WTC11 (cell line): Measurements from ENCODE around the gene ZNF470. TPM values are rescaled to one million over a fixed set of nuclear protein-coding genes. Genes with fewer than 3 reads are reported as not detected.

Experiments used
- ATAC-seq: fragments of 200-7000 bp; cut with Tn5 transposase; 2 replicates; pipeline ENCODE4 v1.10.0; 2021; ENCODE audit warnings: mild to moderate bottlenecking, moderate library complexity
- CTCF ChIA-PET: fragments of 300-600 bp; sonication (Branson Sonifier 250); formaldehyde crosslinking; loops from one replicate; lab custom pipeline; 2021; ENCODE audit warnings: antibody characterized with exemption; lab: Charles Lee
- POLR2A ChIA-PET: fragments of 350-600 bp; sonication (Branson Sonifier 250); formaldehyde crosslinking; loops from one replicate; lab custom pipeline; 2021; ENCODE audit warnings: antibody characterized with exemption; lab: Charles Lee
- DNase-seq: peaks from one replicate; pipeline ENCODE4 v3.0.0; 2021; ENCODE audit warnings: low spot score
- H3K27ac Mint-ChIP-seq: 2 replicates; pipeline ENCODE4 v1.8.0; 2021; ENCODE audit warnings: mixed read lengths
- H3K27me3 Mint-ChIP-seq: 2 replicates; pipeline ENCODE4 v1.8.0; 2021; ENCODE audit warnings: low read depth, mild to moderate bottlenecking, moderate library complexity, mixed read lengths
- H3K36me3 Mint-ChIP-seq: 2 replicates; pipeline ENCODE4 v1.8.0; 2021; ENCODE audit warnings: mixed read lengths
- H3K4me1 Mint-ChIP-seq: 2 replicates; pipeline ENCODE4 v1.8.0; 2022; ENCODE audit warnings: mixed read lengths
- H3K4me3 Mint-ChIP-seq: 2 replicates; pipeline ENCODE4 v1.8.0; 2021; ENCODE audit warnings: mild to moderate bottlenecking, moderate library complexity, mixed read lengths
- H3K9me3 Mint-ChIP-seq: 2 replicates; pipeline ENCODE4 v1.8.0; 2021; ENCODE audit warnings: mixed read lengths
- CBFB ChIP-seq: sonication (generic); formaldehyde crosslinking; IDR thresholded peaks from 2 replicates; pipeline ENCODE4 v1.8.1; 2022; ENCODE audit warnings: mild to moderate bottlenecking, low read depth, missing genetic modification reagents
- CDX4 ChIP-seq: fragments of 250-450 bp; sonication (Bioruptor Pico); IDR thresholded peaks from 2 replicates; pipeline ENCODE4 v1.9.0; 2021; ENCODE audit warnings: moderate library complexity, mild to moderate bottlenecking, inconsistent platforms, borderline replicate concordance
- FOXJ3 ChIP-seq: sonication (generic); formaldehyde crosslinking; IDR thresholded peaks from 2 replicates; pipeline ENCODE4 v1.9.0; 2021; ENCODE audit warnings: missing genetic modification reagents, mild to moderate bottlenecking, borderline replicate concordance
- GRHL2 ChIP-seq: fragments of 250-450 bp; sonication (Bioruptor Pico); IDR thresholded peaks from 2 replicates; pipeline ENCODE4 v1.8.0; 2022; ENCODE audit warnings: mild to moderate bottlenecking, moderate library complexity; ENCODE audit not compliant: insufficient replicate concordance, severe bottlenecking
- NR2C2 ChIP-seq: sonication (generic); formaldehyde crosslinking; IDR thresholded peaks from 2 replicates; pipeline ENCODE4 v1.8.0; 2022; ENCODE audit warnings: mild to moderate bottlenecking, missing genetic modification reagents
- NR3C1 ChIP-seq: sonication (generic); formaldehyde crosslinking; conservative IDR thresholded peaks from 2 replicates; pipeline ENCODE4 v1.8.1; 2023; ENCODE audit warnings: low read depth, mild to moderate bottlenecking, missing genetic modification reagents
- PREB ChIP-seq: sonication (generic); formaldehyde crosslinking; IDR thresholded peaks from 2 replicates; pipeline ENCODE4 v1.8.1; 2022; ENCODE audit warnings: mild to moderate bottlenecking, missing genetic modification reagents, moderate library complexity, borderline replicate concordance
- SMAD3 ChIP-seq: sonication (generic); formaldehyde crosslinking; IDR thresholded peaks from 2 replicates; pipeline ENCODE4 v1.8.0; 2022; ENCODE audit warnings: missing genetic modification reagents, mild to moderate bottlenecking, borderline replicate concordance
- TCF7 ChIP-seq: sonication (generic); formaldehyde crosslinking; IDR thresholded peaks from 2 replicates; pipeline ENCODE4 v1.8.0; 2022; ENCODE audit warnings: mild to moderate bottlenecking, low read depth, missing genetic modification reagents, moderate library complexity
- TEAD4 ChIP-seq: sonication (generic); formaldehyde crosslinking; IDR thresholded peaks from 2 replicates; pipeline ENCODE4 v1.8.0; 2022; ENCODE audit warnings: mild to moderate bottlenecking, missing genetic modification reagents
- ZNF121 ChIP-seq: sonication (generic); formaldehyde crosslinking; IDR thresholded peaks from 2 replicates; pipeline ENCODE4 v1.8.0; 2023; ENCODE audit warnings: missing genetic modification reagents
- ZNF138 ChIP-seq: sonication (generic); formaldehyde crosslinking; conservative IDR thresholded peaks from 2 replicates; pipeline ENCODE4 v1.8.1; 2022; ENCODE audit warnings: mild to moderate bottlenecking, moderate library complexity, missing genetic modification reagents
- ZNF263 ChIP-seq: sonication (generic); formaldehyde crosslinking; IDR thresholded peaks from 2 replicates; pipeline ENCODE4 v1.8.1; 2022; ENCODE audit warnings: low read depth, mild to moderate bottlenecking, moderate library complexity, missing genetic modification reagents
- ZNF423 ChIP-seq: fragments of 250-450 bp; sonication (Bioruptor Pico); IDR thresholded peaks from 2 replicates; pipeline ENCODE4 v2.1.2; 2022; ENCODE audit warnings: mild to moderate bottlenecking, moderate library complexity
- total RNA-seq: library from RNA; stranded (reverse); gene quantifications from 3 replicates; pipeline ENCODE4 v1.2.3, GENCODE V29; 2021
- TF ChIP-seq, protein P1 (sequence below): sonication (generic); formaldehyde crosslinking; IDR thresholded peaks from 2 replicates; pipeline ENCODE4 v1.8.0; 2022; ENCODE audit warnings: missing genetic modification reagents
- TF ChIP-seq, protein P2 (sequence below): sonication (generic); formaldehyde crosslinking; IDR thresholded peaks from 2 replicates; pipeline ENCODE4 v1.8.1; 2023; ENCODE audit warnings: mild to moderate bottlenecking, missing genetic modification reagents, moderate library complexity
- TF ChIP-seq, protein P3 (sequence below): sonication (generic); formaldehyde crosslinking; IDR thresholded peaks from 2 replicates; pipeline ENCODE4 v1.8.0; 2022; ENCODE audit warnings: mild to moderate bottlenecking, missing genetic modification reagents
- TF ChIP-seq, protein P4 (sequence below): sonication (generic); formaldehyde crosslinking; conservative IDR thresholded peaks from 2 replicates; pipeline ENCODE4 v1.8.1; 2023; ENCODE audit warnings: mild to moderate bottlenecking, low read depth, missing genetic modification reagents, moderate library complexity

The ZNF470 gene
- total RNA-seq, 1 experiment from 2014 or later: 6.5 TPM

DNA sequence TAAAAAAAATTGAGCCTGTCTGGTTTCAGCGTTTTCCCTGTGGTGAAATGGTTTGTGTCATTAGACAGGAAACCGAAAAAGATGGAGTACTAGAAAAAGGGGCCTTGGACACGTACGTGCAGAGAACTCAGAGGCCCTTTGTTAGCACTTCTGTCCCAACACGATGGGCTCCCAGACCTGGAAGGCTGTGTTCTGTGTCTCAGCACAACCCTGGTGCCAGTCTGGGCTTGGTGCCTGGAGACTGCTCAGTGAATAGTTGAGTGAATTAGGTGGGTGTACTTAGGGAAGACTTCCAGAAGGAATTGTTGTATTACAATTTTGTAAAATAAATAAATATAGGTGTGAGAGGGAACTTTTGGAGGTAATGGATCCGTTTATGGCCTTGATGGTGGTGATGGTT lies 36.6 kb downstream of the ZNF470 start:
- no peak for TF ChIP-seq ZNF121 (CRISPR knock-in tag)
- no peak for TF ChIP-seq GRHL2 (CRISPR knock-in tag)
- no peak for TF ChIP-seq ZNF138 (CRISPR knock-in tag)
- TF ChIP-seq TCF7 (CRISPR knock-in tag): no peak
- no peak for TF ChIP-seq SMAD3 (CRISPR knock-in tag)
- no peak for TF ChIP-seq NR2C2
- TF ChIP-seq FOXJ3 (CRISPR knock-in tag): no peak
- H3K4me1 Mint-ChIP-seq: no peaks in the 10 kb centered on the region
- CTCF ChIA-PET: no interaction called here
- no peak overlapping the region for H3K4me3 Mint-ChIP-seq
- peaks cover 68% of the 10 kb centered on the region for H3K36me3 Mint-ChIP-seq
- POLR2A ChIA-PET: no interaction called here
- H3K9me3 Mint-ChIP-seq: peaks cover 66% of the 10 kb centered on the region
- DNase-seq (no peak), ATAC-seq (no peak)
- no peak overlapping the region for H3K27ac Mint-ChIP-seq
- no peaks in the 10 kb centered on the region; the same call in 1 of the 2 replicates for H3K27me3 Mint-ChIP-seq

- ATAC-seq (no peak), DNase-seq (no peak)
- Mint-ChIP-seq H3K9me3 (peaks cover 77% of the 10 kb centered on the region), H3K27ac (no peak overlapping the region), H3K36me3 (peaks cover 68% of the 10 kb centered on the region), H3K27me3 (peaks cover 4% of the 10 kb centered on the region), H3K4me3 (no peak overlapping the region), H3K4me1 (peaks cover 3% of the 10 kb centered on the region; the same call in 1 of the 2 replicates)
- TF ChIP-seq PREB (CRISPR knock-in tag) (no peak), CDX4 (CRISPR knock-in tag) (no peak), NR3C1 (CRISPR knock-in tag) (no peak), ZNF423 (CRISPR knock-in tag) (no peak), ZNF263 (CRISPR knock-in tag) (no peak), TCF7 (CRISPR knock-in tag) (no peak), CBFB (CRISPR knock-in tag) (no peak), TEAD4 (CRISPR knock-in tag) (no peak)
- TF ChIP-seq, protein P1, sequence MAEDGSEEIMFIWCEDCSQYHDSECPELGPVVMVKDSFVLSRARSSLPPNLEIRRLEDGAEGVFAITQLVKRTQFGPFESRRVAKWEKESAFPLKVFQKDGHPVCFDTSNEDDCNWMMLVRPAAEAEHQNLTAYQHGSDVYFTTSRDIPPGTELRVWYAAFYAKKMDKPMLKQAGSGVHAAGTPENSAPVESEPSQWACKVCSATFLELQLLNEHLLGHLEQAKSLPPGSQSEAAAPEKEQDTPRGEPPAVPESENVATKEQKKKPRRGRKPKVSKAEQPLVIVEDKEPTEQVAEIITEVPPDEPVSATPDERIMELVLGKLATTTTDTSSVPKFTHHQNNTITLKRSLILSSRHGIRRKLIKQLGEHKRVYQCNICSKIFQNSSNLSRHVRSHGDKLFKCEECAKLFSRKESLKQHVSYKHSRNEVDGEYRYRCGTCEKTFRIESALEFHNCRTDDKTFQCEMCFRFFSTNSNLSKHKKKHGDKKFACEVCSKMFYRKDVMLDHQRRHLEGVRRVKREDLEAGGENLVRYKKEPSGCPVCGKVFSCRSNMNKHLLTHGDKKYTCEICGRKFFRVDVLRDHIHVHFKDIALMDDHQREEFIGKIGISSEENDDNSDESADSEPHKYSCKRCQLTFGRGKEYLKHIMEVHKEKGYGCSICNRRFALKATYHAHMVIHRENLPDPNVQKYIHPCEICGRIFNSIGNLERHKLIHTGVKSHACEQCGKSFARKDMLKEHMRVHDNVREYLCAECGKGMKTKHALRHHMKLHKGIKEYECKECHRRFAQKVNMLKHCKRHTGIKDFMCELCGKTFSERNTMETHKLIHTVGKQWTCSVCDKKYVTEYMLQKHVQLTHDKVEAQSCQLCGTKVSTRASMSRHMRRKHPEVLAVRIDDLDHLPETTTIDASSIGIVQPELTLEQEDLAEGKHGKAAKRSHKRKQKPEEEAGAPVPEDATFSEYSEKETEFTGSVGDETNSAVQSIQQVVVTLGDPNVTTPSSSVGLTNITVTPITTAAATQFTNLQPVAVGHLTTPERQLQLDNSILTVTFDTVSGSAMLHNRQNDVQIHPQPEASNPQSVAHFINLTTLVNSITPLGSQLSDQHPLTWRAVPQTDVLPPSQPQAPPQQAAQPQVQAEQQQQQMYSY: no peak
- TF ChIP-seq, protein P2, sequence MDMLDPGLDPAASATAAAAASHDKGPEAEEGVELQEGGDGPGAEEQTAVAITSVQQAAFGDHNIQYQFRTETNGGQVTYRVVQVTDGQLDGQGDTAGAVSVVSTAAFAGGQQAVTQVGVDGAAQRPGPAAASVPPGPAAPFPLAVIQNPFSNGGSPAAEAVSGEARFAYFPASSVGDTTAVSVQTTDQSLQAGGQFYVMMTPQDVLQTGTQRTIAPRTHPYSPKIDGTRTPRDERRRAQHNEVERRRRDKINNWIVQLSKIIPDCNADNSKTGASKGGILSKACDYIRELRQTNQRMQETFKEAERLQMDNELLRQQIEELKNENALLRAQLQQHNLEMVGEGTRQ (CRISPR knock-in tag): no peak
- TF ChIP-seq, protein P3, sequence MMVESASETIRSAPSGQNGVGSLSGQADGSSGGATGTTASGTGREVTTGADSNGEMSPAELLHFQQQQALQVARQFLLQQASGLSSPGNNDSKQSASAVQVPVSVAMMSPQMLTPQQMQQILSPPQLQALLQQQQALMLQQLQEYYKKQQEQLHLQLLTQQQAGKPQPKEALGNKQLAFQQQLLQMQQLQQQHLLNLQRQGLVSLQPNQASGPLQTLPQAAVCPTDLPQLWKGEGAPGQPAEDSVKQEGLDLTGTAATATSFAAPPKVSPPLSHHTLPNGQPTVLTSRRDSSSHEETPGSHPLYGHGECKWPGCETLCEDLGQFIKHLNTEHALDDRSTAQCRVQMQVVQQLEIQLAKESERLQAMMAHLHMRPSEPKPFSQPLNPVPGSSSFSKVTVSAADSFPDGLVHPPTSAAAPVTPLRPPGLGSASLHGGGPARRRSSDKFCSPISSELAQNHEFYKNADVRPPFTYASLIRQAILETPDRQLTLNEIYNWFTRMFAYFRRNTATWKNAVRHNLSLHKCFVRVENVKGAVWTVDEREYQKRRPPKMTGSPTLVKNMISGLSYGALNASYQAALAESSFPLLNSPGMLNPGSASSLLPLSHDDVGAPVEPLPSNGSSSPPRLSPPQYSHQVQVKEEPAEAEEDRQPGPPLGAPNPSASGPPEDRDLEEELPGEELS (CRISPR knock-in tag): no peak
- TF ChIP-seq, protein P4, sequence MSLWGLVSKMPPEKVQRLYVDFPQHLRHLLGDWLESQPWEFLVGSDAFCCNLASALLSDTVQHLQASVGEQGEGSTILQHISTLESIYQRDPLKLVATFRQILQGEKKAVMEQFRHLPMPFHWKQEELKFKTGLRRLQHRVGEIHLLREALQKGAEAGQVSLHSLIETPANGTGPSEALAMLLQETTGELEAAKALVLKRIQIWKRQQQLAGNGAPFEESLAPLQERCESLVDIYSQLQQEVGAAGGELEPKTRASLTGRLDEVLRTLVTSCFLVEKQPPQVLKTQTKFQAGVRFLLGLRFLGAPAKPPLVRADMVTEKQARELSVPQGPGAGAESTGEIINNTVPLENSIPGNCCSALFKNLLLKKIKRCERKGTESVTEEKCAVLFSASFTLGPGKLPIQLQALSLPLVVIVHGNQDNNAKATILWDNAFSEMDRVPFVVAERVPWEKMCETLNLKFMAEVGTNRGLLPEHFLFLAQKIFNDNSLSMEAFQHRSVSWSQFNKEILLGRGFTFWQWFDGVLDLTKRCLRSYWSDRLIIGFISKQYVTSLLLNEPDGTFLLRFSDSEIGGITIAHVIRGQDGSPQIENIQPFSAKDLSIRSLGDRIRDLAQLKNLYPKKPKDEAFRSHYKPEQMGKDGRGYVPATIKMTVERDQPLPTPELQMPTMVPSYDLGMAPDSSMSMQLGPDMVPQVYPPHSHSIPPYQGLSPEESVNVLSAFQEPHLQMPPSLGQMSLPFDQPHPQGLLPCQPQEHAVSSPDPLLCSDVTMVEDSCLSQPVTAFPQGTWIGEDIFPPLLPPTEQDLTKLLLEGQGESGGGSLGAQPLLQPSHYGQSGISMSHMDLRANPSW (CRISPR knock-in tag): no peak
- POLR2A ChIA-PET: no interaction called here
- CTCF ChIA-PET: no interaction called here
These were observed 41.2 kb downstream of the ZNF470 start for GRCh38 chr19:56608274-56608964.
